K562 (cell line): ENCODE data around the gene IKZF4. TPM values are rescaled to one million over a fixed set of nuclear protein-coding genes. Genes with fewer than 3 reads are reported as not detected.

ENCODE experiments used
- ATAC-seq: fragments of 200-7000 bp; cut with Tn5 transposase; 3 replicates; pipeline ENCODE4 v1.9.1; 2020; ENCODE audit warnings: moderate library complexity
- BruUV-seq: library from RNA; stranded (reverse); fragments of 400-500 nt; replicated peaks from 2 replicates; lab custom pipeline; 2021; lab: Mats Ljungman, UMichigan
- CTCF ChIA-PET: fragments of 300-600 bp; formaldehyde crosslinking; extraction: SDS; loops from one replicate; lab custom pipeline; 2021; ENCODE audit warnings: low intra/inter-chr PET ratio; lab: Yijun Ruan, JAX
- POLR2A ChIA-PET: fragments of 300-600, 350-650 bp; sonication (Branson Sonifier 250); formaldehyde crosslinking; extraction: SDS; loops from one replicate; lab custom pipeline; 2021; ENCODE audit warnings: antibody characterized with exemption, inconsistent platforms; lab: Yijun Ruan, JAX
- DNase-seq, 4 experiments: peaks; one replicate each; pipeline versions ENCODE4 v3.0.0 to v3.0.0-alpha.2; 2011 to 2018; ENCODE audit warnings: low spot score in 3 of 4, mixed read lengths in 3 of 4; ENCODE audit errors: extremely low read depth in 1 of 4
- FAIRE-seq: peaks from 2 replicates; lab custom pipeline; 2011; peaks lifted over from hg19 to GRCh38; lab: Jason Lieb, UNC
- H2AFZ ChIP-seq: 2 replicates; pipeline ENCODE4 v1.6.0; 2011; ENCODE audit warnings: low read depth, low read length, control low read depth, inconsistent platforms
- H3K27ac ChIP-seq: fragments of 200-600 bp; 3 replicates; pipeline ENCODE4 v1.8.0; 2011; ENCODE audit warnings: low read depth, mild to moderate bottlenecking, control low read depth, inconsistent platforms, low read length, moderate library complexity, mixed read lengths; ENCODE audit errors: extremely low read depth
- H3K27me3 ChIP-seq, 2 experiments: fragments of 300-600 bp in 1 of 2; 2 replicates in 1 of 2; 3 replicates in 1 of 2; pipeline versions ENCODE4 v1.6.0 to v1.8.0; 2011; ENCODE audit warnings: inconsistent platforms in 2 of 2, low read length in 2 of 2, mild to moderate bottlenecking in 1 of 2, mixed read lengths in 1 of 2, moderate library complexity in 1 of 2; ENCODE audit not compliant: control insufficient read depth in 2 of 2, insufficient read depth in 2 of 2
- H3K36me3 ChIP-seq: fragments of 300-600 bp; 3 replicates; pipeline ENCODE4 v1.8.0; 2011; ENCODE audit warnings: mild to moderate bottlenecking, low read length, inconsistent platforms; ENCODE audit not compliant: control insufficient read depth, insufficient read depth
- H3K4me1 ChIP-seq, 2 experiments: fragments of 200-600 bp in 1 of 2; replicated peaks in 1 of 2; 2 replicates in 1 of 2; 3 replicates in 1 of 2; pipeline versions ENCODE4 v1.5.1 to v1.8.0; 2011; ENCODE audit warnings: inconsistent platforms in 2 of 2, low read length in 2 of 2, mild to moderate bottlenecking in 1 of 2, mixed read lengths in 1 of 2, moderate library complexity in 1 of 2; ENCODE audit not compliant: control insufficient read depth in 2 of 2, insufficient read depth in 2 of 2
- H3K4me2 ChIP-seq: 2 replicates; pipeline ENCODE4 v1.6.1; 2011; ENCODE audit warnings: low read length, control low read depth, inconsistent platforms, mixed read lengths; ENCODE audit not compliant: insufficient read depth
- H3K4me3 ChIP-seq: fragments of 200-600 bp; sonication (generic), shearing (Covaris generic); 2 replicates; pipeline ENCODE4 v1.5.1; 2016; ENCODE audit warnings: control low read depth, inconsistent platforms
- H3K79me2 ChIP-seq: fragments of 200-600 bp; 3 replicates; pipeline ENCODE4 v1.8.0; 2011; ENCODE audit warnings: low read length, inconsistent platforms; ENCODE audit not compliant: control insufficient read depth, insufficient read depth
- H3K9ac ChIP-seq, 2 experiments: 2 replicates each; pipeline versions ENCODE4 v1.6.0 to v1.6.1; 2011; ENCODE audit warnings: low read depth in 2 of 2, low read length in 2 of 2, control low read depth in 1 of 2, inconsistent platforms in 1 of 2, mild to moderate bottlenecking in 1 of 2, mixed read lengths in 1 of 2; ENCODE audit not compliant: insufficient read depth in 1 of 2
- H3K9me1 ChIP-seq: one replicate; pipeline ENCODE4 v1.6.0; 2011; ENCODE audit warnings: inconsistent platforms, mild to moderate bottlenecking, low read length, moderate library complexity; ENCODE audit not compliant: control insufficient read depth, insufficient read depth
- H3K9me3 ChIP-seq: replicated peaks from 2 replicates; pipeline ENCODE4 v1.5.1; 2011; ENCODE audit warnings: low read depth, low read length, inconsistent platforms; ENCODE audit not compliant: control insufficient read depth, insufficient read depth
- H4K20me1 ChIP-seq: replicated peaks from 2 replicates; pipeline ENCODE4 v1.6.1; 2011; ENCODE audit warnings: low read length, inconsistent platforms, mixed read lengths; ENCODE audit not compliant: control insufficient read depth, insufficient read depth
- ATF6 ChIP-seq: sonication (generic); formaldehyde crosslinking; IDR thresholded peaks from 2 replicates; pipeline ENCODE4 v1.4.0; 2020; ENCODE audit warnings: mild to moderate bottlenecking, missing genetic modification reagents
- CSDE1 ChIP-seq, 2 experiments: fragments of 450-650 bp; IDR thresholded peaks; 2 replicates each; pipeline ENCODE4 v1.6.1; 2016; ENCODE audit warnings: mild to moderate bottlenecking in 1 of 2
- FOXM1 ChIP-seq, 2 experiments: fragments of 450-650 bp in 1 of 2; sonication (generic) in 1 of 2; formaldehyde crosslinking in 1 of 2; IDR thresholded peaks; 2 replicates each; pipeline versions ENCODE4 v1.6.1 to v1.9.0; 2017 to 2022; ENCODE audit warnings: low read depth in 2 of 2, mild to moderate bottlenecking in 2 of 2, missing genetic modification reagents in 1 of 2, moderate library complexity in 1 of 2
- GABPA ChIP-seq: fragments of 200-800 bp; sonication (Bioruptor generic); conservative IDR thresholded peaks from 2 replicates; pipeline ENCODE4 v1.6.1; 2016; ENCODE audit warnings: low read depth, missing genetic modification characterization, missing compliant biosample characterization
- MAZ ChIP-seq, 2 experiments: fragments of 450-650 bp in 1 of 2; sonication (generic) in 1 of 2; formaldehyde crosslinking; IDR thresholded peaks in 1 of 2; conservative IDR thresholded peaks in 1 of 2; 2 replicates each; pipeline versions ENCODE4 v1.4.0 to v1.5.0; 2020; ENCODE audit warnings: mild to moderate bottlenecking in 1 of 2, missing genetic modification reagents in 1 of 2
- NFE2 ChIP-seq: IDR thresholded peaks from 2 replicates; pipeline ENCODE4 v1.6.1; 2014; ENCODE audit warnings: antibody characterized with exemption, low read depth
- PPARD ChIP-seq: fragments of 250-450 bp; sonication (Bioruptor Pico); IDR thresholded peaks from 2 replicates; pipeline ENCODE4 v1.8.0; 2022; ENCODE audit warnings: inconsistent platforms, mild to moderate bottlenecking, moderate library complexity
- SMARCC2 ChIP-seq: fragments of 450-650 bp; IDR thresholded peaks from 2 replicates; pipeline ENCODE4 v1.6.1; 2017; ENCODE audit warnings: antibody characterized with exemption, moderate library complexity, mild to moderate bottlenecking, low read depth
- SPI1 ChIP-seq: IDR thresholded peaks from 2 replicates; pipeline ENCODE4 v1.6.1; 2011; ENCODE audit warnings: low read depth, low read length, control low read depth, borderline replicate concordance
- STAT5A ChIP-seq: IDR thresholded peaks from 2 replicates; pipeline ENCODE4 v1.6.1; 2012; ENCODE audit warnings: low read length, inconsistent platforms, borderline replicate concordance
- TAF1 ChIP-seq: IDR thresholded peaks from 2 replicates; pipeline ENCODE4 v1.6.1; 2011; ENCODE audit warnings: mild to moderate bottlenecking, low read length, moderate library complexity; ENCODE audit not compliant: insufficient read depth, control insufficient read depth, severe bottlenecking; ENCODE audit errors: extremely low read depth
- ZBTB2 ChIP-seq: fragments of 450-650 bp; IDR thresholded peaks from 2 replicates; pipeline ENCODE4 v1.6.1; 2016; ENCODE audit warnings: antibody characterized with exemption
- ZC3H4 ChIP-seq: sonication (generic); formaldehyde crosslinking; IDR thresholded peaks from 2 replicates; pipeline ENCODE4 v1.9.0; 2021; ENCODE audit warnings: missing genetic modification reagents, borderline replicate concordance
- ZNF239 ChIP-seq: fragments of 250-450 bp; sonication (Bioruptor Pico); IDR thresholded peaks from 2 replicates; pipeline ENCODE4 v1.4.0; 2020; ENCODE audit warnings: mild to moderate bottlenecking
- whole genome bisulfite sequencing: fragments of 100-300 bp; shearing (Covaris generic); methylation state at CpG from one replicate; pipeline ENCODE4 v1.1.6; 2016; ENCODE audit warnings: low coverage, mixed read lengths; ENCODE audit not compliant: insufficient coverage; ENCODE audit errors: missing lambda C conversion rate; 5-methylcytosine and 5-hydroxymethylcytosine counted together
- in situ Hi-C: fragments of 300-500 bp; cut with MboI; formaldehyde crosslinking; loops from 4 replicates; pipeline ENCODE4 v1.15.0; 2018; ENCODE audit warnings: inconsistent platforms, mixed read lengths
- intact Hi-C: fragments of 100-400 bp; cut with micrococcal nuclease; formaldehyde crosslinking; loops from 2 replicates; pipeline ENCODE4 v1.14.2; 2022
- polyA plus RNA-seq, 8 experiments: library from polyadenylated mRNA; depleted of rRNA in 4 of 8; stranded (reverse) in 5 of 8; unstranded in 3 of 8; fragments of >200 nt; fragmentation: Nextera tagmentation in 2 of 8; fragmentation: Illumina TruSeq in 1 of 8; extraction: Ambion mirVana in 2 of 8; extraction: Trizol in 1 of 8; gene quantifications; 2 replicates each; pipeline versions ENCODE4 v1.2.1 to v1.2.3, GENCODE V29; 2011 to 2014; ENCODE audit warnings: inconsistent platforms in 1 of 8, missing spikeins in 1 of 8
- total RNA-seq, 7 experiments: library from RNA; depleted of rRNA in 6 of 7; stranded (reverse); fragments of >200 nt in 6 of 7; fragmentation: Illumina TruSeq in 2 of 7; extraction: Trizol in 2 of 7; gene quantifications; 2 replicates each; pipeline versions ENCODE4 v1.2.1 to v1.2.3, GENCODE V29; 2011 to 2021; ENCODE audit warnings: low replicate concordance in 1 of 7
- TF ChIP-seq, protein P1 (sequence below): fragments of 450-650 bp; IDR thresholded peaks from 2 replicates; pipeline ENCODE4 v1.6.1; 2014; ENCODE audit warnings: low read depth, mild to moderate bottlenecking, moderate library complexity, borderline replicate concordance
- TF ChIP-seq, protein P2 (sequence below): fragments of 450-650 bp; IDR thresholded peaks from 2 replicates; pipeline ENCODE4 v1.6.1; 2016; ENCODE audit warnings: missing biosample characterization, missing genetic modification characterization

The IKZF4 gene
- total and polyA plus RNA-seq, 9 of the 15 experiments (the other 6 are each of a cell fraction or from before 2014, with no cell fraction given): 1.9 to 16.3 (median 3.6) TPM

DNA sequence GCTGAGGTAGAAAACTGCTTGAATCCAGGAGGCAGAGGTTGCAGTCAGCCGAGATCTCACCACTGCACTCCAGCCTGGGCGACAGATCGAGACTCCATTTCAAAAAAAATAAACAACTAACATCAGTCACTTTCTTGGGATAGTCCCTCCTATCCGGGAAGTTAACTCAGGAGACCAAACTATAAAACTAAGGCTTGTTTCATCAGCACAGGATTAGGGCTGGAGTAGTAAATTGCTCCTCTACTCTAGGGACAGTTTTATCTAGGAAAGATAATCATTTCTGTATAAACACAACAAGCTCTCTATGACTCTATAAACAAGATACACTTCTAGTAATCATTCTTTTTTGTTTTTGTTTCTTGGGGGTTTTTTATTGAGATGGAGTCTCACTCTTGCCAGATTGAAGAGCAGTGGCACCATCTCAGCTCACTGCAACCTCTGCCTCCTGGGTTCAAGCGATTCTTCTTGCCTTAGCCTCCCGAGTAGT, 32.6 kb downstream of the IKZF4 start:
- no peaks in the 10 kb centered on the region for H3K4me1 ChIP-seq
- DNase-seq (no peak), ATAC-seq (no peak), FAIRE-seq (no peak)
- no peak overlapping the region for H3K9ac ChIP-seq
- H3K4me2 ChIP-seq: no peak overlapping the region
- no TSS peak for BruUV-seq
- no peak overlapping the region for H3K27ac ChIP-seq
- H3K9me1 ChIP-seq: no peaks in the 10 kb centered on the region
- CTCF ChIA-PET: no interaction called here
- no peaks in the 10 kb centered on the region for H3K27me3 ChIP-seq
- intact Hi-C loops: no loop called here
- H4K20me1 ChIP-seq: no peaks in the 10 kb centered on the region
- in situ Hi-C loops: no loop called here
- H3K4me3 ChIP-seq: no peak overlapping the region
- POLR2A ChIA-PET: interaction anchor here (0.7 to 1.3 kb wide), 2 partner anchors 9 to 13 kb away, joined by 3 to 8 read pairs; no protein-coding TSS in a partner anchor
- H3K9me3 ChIP-seq: no peaks in the 10 kb centered on the region
- TF ChIP-seq TAF1 (no peak), ZC3H4 (CRISPR knock-in tag) (no peak), NFE2 (no peak), ZNF239 (CRISPR knock-in tag) (no peak), GABPA (tag) (no peak), ATF6 (CRISPR knock-in tag) (no peak), CSDE1 (IDR thresholded peaks at IDR 0.05) (no peak), MAZ (CRISPR knock-in tag; conservative IDR thresholded peaks at IDR 0.05 in 1 of 2, IDR thresholded peaks at IDR 0.05 in 1 of 2) (no peak), FOXM1 (IDR thresholded peaks at IDR 0.05; ENCODE audit: low read depth) (no peak), FOXM1 (CRISPR knock-in tag; IDR thresholded peaks at IDR 0.05; ENCODE audit: low read depth) (no peak), STAT5A (no peak), ZBTB2 (no peak), SPI1 (no peak), PPARD (CRISPR knock-in tag) (no peak), SMARCC2 (no peak)
- TF ChIP-seq, protein P1, sequence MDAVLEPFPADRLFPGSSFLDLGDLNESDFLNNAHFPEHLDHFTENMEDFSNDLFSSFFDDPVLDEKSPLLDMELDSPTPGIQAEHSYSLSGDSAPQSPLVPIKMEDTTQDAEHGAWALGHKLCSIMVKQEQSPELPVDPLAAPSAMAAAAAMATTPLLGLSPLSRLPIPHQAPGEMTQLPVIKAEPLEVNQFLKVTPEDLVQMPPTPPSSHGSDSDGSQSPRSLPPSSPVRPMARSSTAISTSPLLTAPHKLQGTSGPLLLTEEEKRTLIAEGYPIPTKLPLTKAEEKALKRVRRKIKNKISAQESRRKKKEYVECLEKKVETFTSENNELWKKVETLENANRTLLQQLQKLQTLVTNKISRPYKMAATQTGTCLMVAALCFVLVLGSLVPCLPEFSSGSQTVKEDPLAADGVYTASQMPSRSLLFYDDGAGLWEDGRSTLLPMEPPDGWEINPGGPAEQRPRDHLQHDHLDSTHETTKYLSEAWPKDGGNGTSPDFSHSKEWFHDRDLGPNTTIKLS: no peak
- TF ChIP-seq, protein P2, sequence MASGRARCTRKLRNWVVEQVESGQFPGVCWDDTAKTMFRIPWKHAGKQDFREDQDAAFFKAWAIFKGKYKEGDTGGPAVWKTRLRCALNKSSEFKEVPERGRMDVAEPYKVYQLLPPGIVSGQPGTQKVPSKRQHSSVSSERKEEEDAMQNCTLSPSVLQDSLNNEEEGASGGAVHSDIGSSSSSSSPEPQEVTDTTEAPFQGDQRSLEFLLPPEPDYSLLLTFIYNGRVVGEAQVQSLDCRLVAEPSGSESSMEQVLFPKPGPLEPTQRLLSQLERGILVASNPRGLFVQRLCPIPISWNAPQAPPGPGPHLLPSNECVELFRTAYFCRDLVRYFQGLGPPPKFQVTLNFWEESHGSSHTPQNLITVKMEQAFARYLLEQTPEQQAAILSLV (tag): no peak
- H3K79me2 ChIP-seq: no peaks in the 10 kb centered on the region
- WGBS: 40% methylated on average over 6 of the region's 6 CpGs
- H2AFZ ChIP-seq: no peak overlapping the region
- no peaks in the 10 kb centered on the region for H3K36me3 ChIP-seq
